Endothelial cell of hepatic sinusoid (primary cell): ENCODE data around the gene SPAG9.

Experiments used
- in situ Hi-C: cut with HindIII; loops from 2 replicates; pipeline ENCODE4 v1.10.0; 2017; ENCODE audit warnings: low sequenced_read_pairs

SPAG9 gene

GRCh38 chr17:51050291-51051033, 70.2 kb downstream of the SPAG9 start:
- in situ Hi-C loops, result no loop called here

DNA sequence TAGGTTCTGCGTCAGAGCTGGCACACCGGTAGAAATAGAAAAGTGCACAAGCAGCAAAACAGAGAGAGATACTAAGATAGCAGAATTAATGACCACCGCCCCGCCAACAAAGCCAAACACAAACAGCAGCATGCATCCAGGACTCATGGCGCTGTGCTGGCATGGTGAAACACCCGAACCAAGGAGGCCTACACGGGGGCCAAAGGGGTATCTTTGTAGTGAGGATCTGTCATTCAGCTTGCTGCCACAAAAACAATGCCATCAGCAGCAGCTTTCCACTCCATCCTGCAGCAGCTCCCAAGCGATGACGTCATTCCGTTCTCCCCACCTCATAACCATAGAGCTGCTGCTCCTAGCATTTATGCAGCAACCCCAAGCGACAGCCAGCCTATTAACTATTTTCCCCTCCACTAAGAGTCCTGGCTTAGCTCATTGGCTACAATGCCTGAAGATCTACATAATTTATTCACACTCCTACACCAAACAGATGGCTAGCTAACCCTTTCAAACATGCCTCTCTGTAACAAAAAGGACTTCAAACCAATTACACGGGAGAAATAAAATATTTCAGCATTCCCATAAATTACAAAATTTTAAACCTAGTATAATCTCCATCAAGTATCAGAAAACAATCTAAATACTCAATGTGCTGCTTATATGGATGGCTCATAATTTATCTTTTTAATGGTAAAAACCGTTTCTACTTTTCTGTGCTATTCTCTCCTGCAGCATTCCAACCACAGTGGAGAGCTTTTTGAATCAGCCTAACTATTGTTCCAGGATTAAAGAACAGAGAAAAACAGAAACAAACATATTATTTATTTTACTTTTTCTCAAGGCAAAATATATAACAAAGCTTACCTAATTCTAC, 73.9 kb downstream of the SPAG9 start:
- in situ Hi-C loops, result loop anchor here (25.0 kb wide), 1 partner anchor 141 kb away; no protein-coding TSS in a partner anchor

- in situ Hi-C loops, result loop anchor here (25.0 kb wide), 1 partner anchor 141 kb away; no protein-coding TSS in a partner anchor
These were observed 74.6 kb downstream of the SPAG9 start for GRCh38 chr17:51046046-51046445.

- in situ Hi-C loops, result loop anchor here (25.0 kb wide), 1 partner anchor 142 kb away; no protein-coding TSS in a partner anchor
These were observed 75.0 kb downstream of the SPAG9 start for GRCh38 chr17:51045621-51046020.

DNA sequence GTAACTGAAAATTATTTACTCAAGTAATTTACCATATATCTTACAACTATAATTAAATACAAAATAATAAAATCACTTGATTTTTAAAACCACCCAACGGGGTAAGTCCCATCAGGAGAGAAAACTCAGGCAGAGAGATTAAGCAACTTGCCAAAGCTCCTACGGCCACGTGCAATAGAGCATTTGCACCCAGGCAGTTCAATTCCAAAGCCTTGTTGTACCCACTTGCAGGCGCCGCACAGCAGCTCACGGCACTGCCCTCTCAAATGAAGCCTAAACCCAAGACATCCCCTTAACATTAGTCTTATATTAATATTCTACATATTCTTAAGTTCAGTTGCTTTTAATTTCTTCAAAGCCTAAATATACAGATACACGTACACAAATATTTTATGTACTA, 75.7 kb downstream of the SPAG9 start:
- in situ Hi-C loops, result loop anchor here (25.0 kb wide), 1 partner anchor 142 kb away; no protein-coding TSS in a partner anchor

GRCh38 chr17:51036084-51036483, 84.6 kb downstream of the SPAG9 start:
- in situ Hi-C loops, result loop anchor here (25.0 kb wide), 1 partner anchor 151 kb away; no protein-coding TSS in a partner anchor

- in situ Hi-C loops, result loop anchor here (25.0 kb wide), 1 partner anchor 152 kb away; no protein-coding TSS in a partner anchor
These were observed 85.2 kb downstream of the SPAG9 start for GRCh38 chr17:51035431-51035830.

DNA sequence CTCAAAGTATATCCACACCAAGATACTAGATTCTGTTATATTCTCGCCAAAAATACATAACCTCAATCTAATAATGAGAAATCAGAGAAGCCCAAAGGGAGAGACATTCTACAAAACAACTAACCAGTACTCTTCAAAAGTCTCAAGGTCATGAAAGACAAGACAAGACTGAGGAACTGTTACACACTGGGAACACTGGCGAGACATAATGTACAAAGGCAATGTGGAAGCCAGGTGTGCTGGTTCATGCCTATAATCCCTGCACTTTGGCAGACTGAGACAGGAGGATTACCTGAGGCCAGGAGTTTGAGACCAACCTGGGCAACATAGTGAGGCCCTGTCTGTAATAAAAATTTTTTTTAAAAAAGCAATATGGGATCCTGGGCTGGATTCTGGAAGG, 85.9 kb downstream of the SPAG9 start:
- in situ Hi-C loops, result loop anchor here (25.0 kb wide), 1 partner anchor 153 kb away; no protein-coding TSS in a partner anchor

GRCh38 chr17:51032850-51033249, 87.8 kb downstream of the SPAG9 start:
- in situ Hi-C loops, result loop anchor here (25.0 kb wide), 1 partner anchor 154 kb away; no protein-coding TSS in a partner anchor

DNA sequence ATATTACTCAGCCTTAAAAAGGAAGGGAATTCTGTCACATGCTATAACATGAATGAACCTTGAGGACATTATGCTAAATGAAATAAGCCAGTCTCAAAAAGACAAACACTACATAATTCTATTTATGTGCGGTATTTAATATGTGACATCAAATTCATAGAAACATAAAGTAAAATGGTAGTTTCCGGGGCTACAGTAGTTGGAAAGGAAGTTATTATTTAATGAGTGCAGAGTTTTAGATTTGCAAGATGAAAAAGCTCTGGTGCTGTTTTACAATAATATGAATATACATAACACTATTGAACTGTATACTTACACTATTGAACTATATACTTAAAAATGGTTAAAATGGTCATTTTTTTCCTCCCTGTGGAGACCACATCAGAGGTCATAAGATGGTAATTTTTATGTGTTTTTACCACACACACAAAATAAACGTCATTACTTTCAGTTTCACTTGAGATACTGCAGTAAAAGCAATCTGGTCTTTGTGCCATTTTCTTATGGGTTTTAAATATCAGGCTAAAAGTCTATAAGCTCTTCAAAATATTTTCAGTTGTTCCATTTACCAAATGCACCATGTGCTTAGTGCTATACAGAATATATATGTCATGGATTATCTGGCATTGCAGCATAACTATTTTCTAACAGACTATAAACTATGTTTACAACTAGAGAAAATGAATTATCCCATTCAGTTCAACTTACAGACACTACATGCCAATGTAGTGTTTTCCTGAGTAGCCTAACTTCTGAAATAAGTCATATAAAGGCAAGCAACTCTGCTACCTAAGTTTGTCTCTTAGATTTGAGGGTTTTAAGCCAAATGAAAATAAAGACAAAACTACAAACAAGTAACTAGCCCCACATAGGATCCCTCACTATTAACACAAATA, 90.9 kb downstream of the SPAG9 start:
- in situ Hi-C loops, result loop anchor here (25.0 kb wide), 1 partner anchor 157 kb away; no protein-coding TSS in a partner anchor

DNA sequence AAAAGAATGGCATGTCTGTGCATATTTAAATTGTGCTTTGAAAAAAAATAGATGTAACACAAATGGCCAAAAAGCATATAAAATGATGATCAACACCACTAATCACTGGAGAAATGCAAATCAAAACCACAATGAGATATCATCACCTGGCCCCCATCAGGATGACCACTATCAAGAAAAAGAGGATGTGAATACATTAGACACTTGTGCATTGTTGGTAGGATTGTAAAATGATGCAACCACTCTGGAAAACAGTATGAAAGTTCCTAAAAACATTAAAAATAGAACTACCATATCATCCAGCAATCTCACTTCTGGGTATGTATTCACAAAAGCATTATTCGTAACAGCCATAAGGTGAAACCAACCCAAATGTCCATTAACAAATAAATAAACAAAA, 91.5 kb downstream of the SPAG9 start:
- in situ Hi-C loops, result loop anchor here (25.0 kb wide), 1 partner anchor 158 kb away; no protein-coding TSS in a partner anchor

- in situ Hi-C loops, result loop anchor here (25.0 kb wide), 1 partner anchor 159 kb away; no protein-coding TSS in a partner anchor
These were observed 92.3 kb downstream of the SPAG9 start for GRCh38 chr17:51028176-51028863.

GRCh38 chr17:51018541-51018940, 102.1 kb downstream of the SPAG9 start:
- in situ Hi-C loops, result no loop called here

DNA sequence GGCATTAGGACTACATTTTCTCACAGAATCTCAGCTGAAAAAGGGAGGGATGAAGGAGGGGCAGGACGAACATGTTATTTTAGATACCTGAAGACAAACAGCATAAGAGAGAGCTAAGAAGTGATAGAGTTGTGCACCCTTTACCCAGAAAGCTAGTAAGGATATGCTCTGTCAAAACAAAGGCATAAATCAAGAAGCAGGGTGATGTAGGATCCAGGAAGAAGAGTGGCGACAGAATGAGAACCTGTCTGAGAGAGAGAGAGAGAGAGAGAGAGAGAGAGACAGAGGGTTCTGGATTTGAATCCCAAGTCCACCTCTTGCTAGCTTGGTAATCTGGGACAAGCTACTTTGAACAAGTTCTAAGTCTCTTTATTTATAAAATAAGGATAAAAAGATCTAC, 103.4 kb downstream of the SPAG9 start:
- in situ Hi-C loops, result no loop called here

DNA sequence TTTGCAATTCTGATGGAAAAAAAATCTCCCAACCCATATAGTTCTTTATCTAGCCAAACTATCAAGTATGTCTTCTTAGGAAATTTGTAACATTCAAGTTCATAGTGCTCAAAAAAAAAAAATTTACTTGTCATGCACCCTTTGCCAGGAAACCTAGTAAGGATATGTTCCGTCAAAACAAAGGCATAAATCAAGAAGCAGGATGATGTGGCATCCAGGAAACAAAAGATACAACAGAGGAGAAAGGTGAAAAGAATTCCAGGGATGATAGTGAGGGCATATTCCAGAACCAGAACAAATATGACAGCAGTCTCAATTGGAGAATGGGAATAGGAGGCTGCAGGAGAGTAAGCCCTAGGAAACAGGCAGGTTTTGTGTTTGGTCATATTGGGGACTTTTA, 104.6 kb downstream of the SPAG9 start:
- in situ Hi-C loops, result no loop called here

- in situ Hi-C loops, result no loop called here
These were observed 105.5 kb downstream of the SPAG9 start for GRCh38 chr17:51015145-51015558.

- in situ Hi-C loops, result no loop called here
These were observed 106.5 kb downstream of the SPAG9 start for GRCh38 chr17:51014129-51014528.

GRCh38 chr17:51013322-51013721, 107.3 kb downstream of the SPAG9 start:
- in situ Hi-C loops, result no loop called here

DNA sequence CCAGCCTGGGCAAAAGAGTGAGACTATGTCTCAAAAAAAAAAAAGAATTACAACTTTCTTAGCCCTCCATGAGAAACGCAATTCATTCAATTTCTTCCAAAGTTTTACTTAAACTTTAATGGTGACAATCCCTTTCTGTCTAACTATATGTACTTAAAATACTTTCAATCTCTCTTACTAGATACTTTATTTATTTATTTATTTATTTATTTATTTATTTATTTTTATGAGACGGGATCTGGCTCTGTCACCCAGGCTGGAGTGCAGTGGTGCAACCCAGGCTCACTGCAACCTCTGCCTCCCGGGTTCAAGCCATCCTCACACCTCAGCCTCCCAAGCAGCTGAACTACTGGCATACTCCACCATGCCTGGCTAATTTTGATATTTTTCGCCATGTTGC, 108.1 kb downstream of the SPAG9 start:
- in situ Hi-C loops, result no loop called here
